ENCODE results near the gene ASS1. TPM values are rescaled to one million over a fixed set of nuclear protein-coding genes. Genes with fewer than 3 reads are reported as not detected.

ASS1 gene
- total RNA-seq, 6 experiments from 2014 or later = 437 to 1,278 (median 1,014) TPM

DNA sequence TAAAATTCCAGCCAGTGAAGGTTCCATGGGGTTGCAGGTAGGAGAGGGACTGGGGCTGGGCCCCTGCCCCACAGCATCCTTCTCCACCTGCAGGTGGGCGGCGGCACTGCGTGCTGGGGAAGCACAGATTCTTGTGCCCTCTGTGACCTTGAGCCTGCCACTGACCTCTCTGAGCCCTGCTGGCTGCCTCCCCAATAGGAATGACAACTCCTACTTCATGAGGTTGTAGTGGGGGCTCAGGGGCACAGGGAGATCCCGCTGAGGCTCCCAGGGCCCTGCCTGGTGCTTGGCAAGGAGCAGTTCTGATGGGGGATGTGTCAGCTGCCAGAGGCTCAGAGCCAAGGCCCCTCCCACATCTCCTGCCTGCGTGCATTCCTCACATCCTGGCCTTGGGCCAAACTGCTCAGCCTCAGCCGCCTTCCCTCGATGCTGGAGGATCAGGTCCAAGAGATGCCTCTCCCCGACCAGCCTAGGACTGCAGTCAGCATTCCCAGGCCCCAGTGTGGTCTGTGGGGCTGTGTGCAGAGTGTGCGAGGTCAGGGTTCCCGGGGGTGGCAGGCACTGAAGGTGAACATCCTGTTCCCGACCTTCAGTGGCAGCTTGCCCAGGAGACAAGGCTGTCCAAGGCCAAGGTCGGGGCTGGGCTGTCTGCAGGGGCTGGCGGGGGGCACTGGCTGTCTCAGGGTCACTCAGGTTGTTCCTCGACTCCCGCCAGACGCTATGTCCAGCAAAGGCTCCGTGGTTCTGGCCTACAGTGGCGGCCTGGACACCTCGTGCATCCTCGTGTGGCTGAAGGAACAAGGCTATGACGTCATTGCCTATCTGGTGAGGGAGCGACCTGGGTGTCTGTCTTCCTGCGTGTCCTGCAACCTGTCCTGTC lies 7.0 kb downstream of the ASS1 start:
- peaks cover 0 to 70% (median 34%) of the 10 kb centered on the region in 4 donors for H3K4me1 ChIP-seq
- peaks cover 0 to 26% (median 5%) of the 10 kb centered on the region in 4 donors for H3K36me3 ChIP-seq
- TF ChIP-seq POLR2A (IDR thresholded peaks at IDR 0.05) = peak; percentile 14
- peak; percentile 19 to 50 (median 34) for TF ChIP-seq CTCF (IDR thresholded peaks at IDR 0.05)
- H3K9me3 ChIP-seq = no peaks in the 10 kb centered on the region
- DNase-seq = peak; percentile 85 to 90 (median 90)
- H3K27ac ChIP-seq = peak overlapping the region in 2 of 3 donors; percentile 60 to 99
- intact Hi-C loops (cut with DNase I) = no loop called here
- WGBS (ENCODE audit: insufficient coverage, low coverage, low lambda C conversion rate, missing lambda C conversion rate) = 19% methylated on average over 6 of the region's 23 CpGs
- no peaks in the 10 kb centered on the region for H3K27me3 ChIP-seq
- H3K4me3 ChIP-seq = no peak overlapping the region
- peak; percentile 31 to 48 (median 42) for ATAC-seq

GRCh38 chr9:130452835-130453234 lies 8.1 kb downstream of the ASS1 start:
- ATAC-seq (no peak), DNase-seq (peak in 1 of 3 donors; percentile 51)
- H3K4me1 ChIP-seq = peaks cover 0 to 70% (median 29%) of the 10 kb centered on the region in 4 donors
- no peaks in the 10 kb centered on the region for H3K27me3 ChIP-seq
- no peaks in the 10 kb centered on the region for H3K9me3 ChIP-seq
- intact Hi-C loops (cut with DNase I) = no loop called here
- no CpG with 5 or more reads among the region's 4 CpGs for WGBS (ENCODE audit: insufficient coverage, low coverage, low lambda C conversion rate, missing lambda C conversion rate)
- TF ChIP-seq POLR2A (IDR thresholded peaks at IDR 0.05) = no peak
- no peak for TF ChIP-seq CTCF (IDR thresholded peaks at IDR 0.05)
- H3K4me3 ChIP-seq = no peak overlapping the region
- H3K36me3 ChIP-seq = peaks cover 0 to 36% (median 5%) of the 10 kb centered on the region in 4 donors
- H3K27ac ChIP-seq = peak overlapping the region in 1 of 3 donors; percentile 99

GRCh38 chr9:130453487-130453886 lies 8.7 kb downstream of the ASS1 start:
- WGBS (ENCODE audit: insufficient coverage, low coverage, low lambda C conversion rate, missing lambda C conversion rate) = 0% methylated on average over 4 of the region's 7 CpGs
- Histone ChIP-seq H3K27ac (peak overlapping the region in 1 of 3 donors; percentile 34), H3K36me3 (peaks cover 0 to 43% (median 5%) of the 10 kb centered on the region in 4 donors), H3K9me3 (no peaks in the 10 kb centered on the region), H3K27me3 (no peaks in the 10 kb centered on the region), H3K4me3 (no peak overlapping the region), H3K4me1 (peaks cover 0 to 70% (median 29%) of the 10 kb centered on the region in 4 donors)
- TF ChIP-seq CTCF (IDR thresholded peaks at IDR 0.05) = no peak
- no peak for TF ChIP-seq POLR2A (IDR thresholded peaks at IDR 0.05)
- ATAC-seq = peak; percentile 3 to 16 (median 8)
- intact Hi-C loops (cut with DNase I) = no loop called here
- peak; percentile 77 to 85 (median 81) for DNase-seq

DNA sequence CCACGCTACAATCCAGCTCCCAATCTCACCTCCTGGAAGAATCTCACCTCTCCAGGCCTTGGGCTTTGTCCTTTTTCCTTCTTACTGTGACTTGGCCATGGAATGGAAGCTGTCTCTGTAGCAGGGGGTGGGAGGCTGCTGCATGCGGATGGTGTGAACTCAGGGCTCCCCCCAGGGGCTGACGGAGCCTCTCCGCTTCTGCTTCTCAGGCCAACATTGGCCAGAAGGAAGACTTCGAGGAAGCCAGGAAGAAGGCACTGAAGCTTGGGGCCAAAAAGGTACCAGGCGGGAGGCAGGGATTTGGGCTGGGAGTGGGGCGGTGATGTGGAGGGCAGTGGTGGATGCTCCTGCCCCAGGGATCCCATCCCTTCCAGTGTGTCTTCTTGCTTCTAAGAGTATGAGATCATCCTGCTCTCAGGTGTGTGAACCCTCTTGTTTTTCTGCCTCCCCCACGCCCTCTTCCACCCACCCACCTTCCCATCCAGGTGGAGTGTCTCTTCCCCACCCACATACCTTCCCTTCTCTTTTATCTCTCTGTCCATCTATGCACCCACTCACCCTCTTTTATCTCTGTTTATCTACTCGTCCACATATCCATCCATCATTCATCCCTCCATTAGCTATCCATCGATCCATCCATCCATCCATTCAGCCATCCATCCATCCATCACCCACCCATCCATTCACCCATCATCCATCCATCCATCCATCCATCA lies 9.5 kb downstream of the ASS1 start:
- no peaks in the 10 kb centered on the region for H3K9me3 ChIP-seq
- H3K4me1 ChIP-seq = peaks cover 0 to 70% (median 29%) of the 10 kb centered on the region in 4 donors
- no peak overlapping the region for H3K27ac ChIP-seq

More for the DNA sequence above, 9.5 kb downstream of the ASS1 start:
- intact Hi-C loops (cut with DNase I) = no loop called here
- ATAC-seq (no peak), DNase-seq (peak in 1 of 3 donors; percentile 53)
- TF ChIP-seq POLR2A (IDR thresholded peaks at IDR 0.05) = no peak
- Histone ChIP-seq H3K36me3 (peaks cover 0 to 44% (median 3%) of the 10 kb centered on the region in 4 donors), H3K27me3 (no peaks in the 10 kb centered on the region), H3K4me3 (no peak overlapping the region)
- 82% methylated on average over 8 of the region's 10 CpGs for WGBS (ENCODE audit: insufficient coverage, low coverage, low lambda C conversion rate, missing lambda C conversion rate)
